Endodermal cell (in vitro differentiated cells): ENCODE measurements around the gene OPHN1. TPM values are rescaled to one million over a fixed set of nuclear protein-coding genes. Genes with fewer than 3 reads are reported as not detected.
"Not testable (repeated sequence)": the region's sequence is repeated elsewhere in the genome, so short reads cannot be mapped to it uniquely, and the experiment has no call there.

Experiments
- DNase-seq: peaks from one replicate; pipeline ENCODE4 v3.0.0-alpha.2; 2017
- H3K27ac ChIP-seq: 2 replicates; pipeline ENCODE4 v1.5.1; 2013; ENCODE audit warnings: mild to moderate bottlenecking, low read depth, low read length, moderate library complexity
- H3K27me3 ChIP-seq: 2 replicates; pipeline ENCODE4 v1.6.1; 2013; ENCODE audit warnings: mild to moderate bottlenecking, low read length, moderate library complexity; ENCODE audit not compliant: insufficient read depth, control insufficient read depth, poor library complexity, severe bottlenecking
- H3K36me3 ChIP-seq: 2 replicates; pipeline ENCODE4 v1.7.0; 2013; ENCODE audit warnings: mild to moderate bottlenecking, low read length, moderate library complexity; ENCODE audit not compliant: control insufficient read depth, insufficient read depth
- H3K4me1 ChIP-seq: one replicate; pipeline ENCODE4 v1.7.0; 2013; ENCODE audit warnings: low read length; ENCODE audit not compliant: control insufficient read depth, insufficient read depth
- H3K4me3 ChIP-seq: 2 replicates; pipeline ENCODE4 v1.5.1; 2013; ENCODE audit warnings: mild to moderate bottlenecking, low read length, moderate library complexity
- H3K9ac ChIP-seq: 2 replicates; pipeline ENCODE4 v1.6.1; 2013; ENCODE audit warnings: mild to moderate bottlenecking, low read length, moderate library complexity; ENCODE audit not compliant: poor library complexity, severe bottlenecking; ENCODE audit errors: extremely low read depth
- H3K9me3 ChIP-seq: 2 replicates; pipeline ENCODE4 v1.6.1; 2013; ENCODE audit warnings: mild to moderate bottlenecking, low read length, moderate library complexity; ENCODE audit not compliant: control insufficient read depth
- H3K27ac Mint-ChIP-seq: 2 replicates; pipeline ENCODE4 v1.8.0; 2020; ENCODE audit warnings: mixed read lengths
- H3K27me3 Mint-ChIP-seq: 2 replicates; pipeline ENCODE4 v1.8.0; 2021; ENCODE audit warnings: mild to moderate bottlenecking, mixed read lengths; ENCODE audit not compliant: insufficient read depth
- H3K36me3 Mint-ChIP-seq: 2 replicates; pipeline ENCODE4 v1.8.0; 2020; ENCODE audit warnings: low read depth, mixed read lengths
- H3K4me1 Mint-ChIP-seq: 2 replicates; pipeline ENCODE4 v1.8.0; 2020; ENCODE audit warnings: mixed read lengths
- H3K4me3 Mint-ChIP-seq: 2 replicates; pipeline ENCODE4 v1.8.0; 2020; ENCODE audit warnings: mild to moderate bottlenecking, moderate library complexity, mixed read lengths
- H3K9me3 Mint-ChIP-seq: 2 replicates; pipeline ENCODE4 v1.8.0; 2020; ENCODE audit warnings: mild to moderate bottlenecking, mixed read lengths
- CTCF ChIP-seq: fragments of 200-600 bp; sonication (generic); conservative IDR thresholded peaks from 2 replicates; pipeline ENCODE4 v1.5.0; 2021; ENCODE audit warnings: antibody characterized with exemption, mild to moderate bottlenecking
- WGBS, 2 experiments: methylation state at CpG; one replicate each; pipeline versions ENCODE4 v1.1.5 to v1.1.7; 2013; ENCODE audit warnings: missing lambda C conversion rate in 2 of 2, mixed read lengths in 1 of 2; ENCODE audit not compliant: insufficient coverage in 1 of 2, insufficient read length in 1 of 2; 5-methylcytosine and 5-hydroxymethylcytosine counted together
- total RNA-seq, 2 donors: library from RNA; stranded (reverse); fragmentation: NEBNext Ultra II Directional in 1 of 2; extraction: Animal tissue kit (Norgen Biotek cat#: 25700) in 1 of 2; gene quantifications; 2 replicates in 1 of 2; 3 replicates in 1 of 2; pipeline ENCODE4 v1.2.1, GENCODE V29; 2021

OPHN1 gene
- total RNA-seq, 2 donors from 2014 or later, result 2.9 to 5.0 TPM

- no peaks in the 10 kb centered on the region for H3K9me3 ChIP-seq
- no peaks in the 10 kb centered on the region for H3K4me1 ChIP-seq
- no peak overlapping the region for H3K27ac ChIP-seq
- no peak overlapping the region for H3K4me3 ChIP-seq
- Mint-ChIP-seq H3K4me1 (no peaks in the 10 kb centered on the region), H3K36me3 (no peaks in the 10 kb centered on the region), H3K9me3 (peaks cover 50% of the 10 kb centered on the region), H3K27ac (no peak overlapping the region), H3K4me3 (no peak overlapping the region), H3K27me3 (no peaks in the 10 kb centered on the region)
- WGBS, 2 experiments, result 80 to 94% methylated on average over 1 of the region's 1 CpG
- DNase-seq, result no peak
- H3K36me3 ChIP-seq, result no peaks in the 10 kb centered on the region
- H3K9ac ChIP-seq, result no peak overlapping the region
- no peak for TF ChIP-seq CTCF
- no peaks in the 10 kb centered on the region for H3K27me3 ChIP-seq
These were observed 353.3 kb downstream of the OPHN1 start for GRCh38 chrX:68079961-68080360.

- not testable (repeated sequence) for H3K9ac ChIP-seq, H3K4me1 Mint-ChIP-seq, H3K36me3 ChIP-seq, H3K27me3 ChIP-seq, H3K4me3 ChIP-seq, DNase-seq, H3K27me3 Mint-ChIP-seq, H3K4me1 ChIP-seq, H3K9me3 ChIP-seq, H3K36me3 Mint-ChIP-seq, H3K4me3 Mint-ChIP-seq, H3K27ac Mint-ChIP-seq, H3K27ac ChIP-seq
- H3K9me3 Mint-ChIP-seq, result peaks cover 51% of the 10 kb centered on the region
These were observed 354.5 kb downstream of the OPHN1 start for GRCh38 chrX:68078801-68079200.

- no peaks in the 10 kb centered on the region for H3K4me1 ChIP-seq
- no peaks in the 10 kb centered on the region for H3K27me3 ChIP-seq
- no peak overlapping the region for H3K9ac ChIP-seq
- H3K27me3 Mint-ChIP-seq, result no peaks in the 10 kb centered on the region
- H3K36me3 ChIP-seq, result no peaks in the 10 kb centered on the region
- no peak overlapping the region for H3K27ac Mint-ChIP-seq
- H3K27ac ChIP-seq, result no peak overlapping the region
- no peaks in the 10 kb centered on the region for H3K9me3 ChIP-seq
- DNase-seq, result no peak
- no peak overlapping the region for H3K4me3 Mint-ChIP-seq
- H3K36me3 Mint-ChIP-seq, result no peaks in the 10 kb centered on the region
- TF ChIP-seq CTCF, result no peak
- no peak overlapping the region for H3K4me3 ChIP-seq
- no peaks in the 10 kb centered on the region for H3K4me1 Mint-ChIP-seq
- peaks cover 51% of the 10 kb centered on the region for H3K9me3 Mint-ChIP-seq
These were observed 355.9 kb downstream of the OPHN1 start for GRCh38 chrX:68077378-68077777.

- Histone ChIP-seq H3K27ac (no peak overlapping the region), H3K4me3 (no peak overlapping the region), H3K36me3 (no peaks in the 10 kb centered on the region), H3K9ac (no peak overlapping the region), H3K27me3 (no peaks in the 10 kb centered on the region), H3K4me1 (no peaks in the 10 kb centered on the region), H3K9me3 (no peaks in the 10 kb centered on the region)
- Mint-ChIP-seq H3K36me3 (no peaks in the 10 kb centered on the region), H3K27me3 (no peaks in the 10 kb centered on the region), H3K27ac (no peak overlapping the region), H3K9me3 (peaks cover 38% of the 10 kb centered on the region), H3K4me1 (no peaks in the 10 kb centered on the region), H3K4me3 (no peak overlapping the region)
- no peak for DNase-seq
- no peak for TF ChIP-seq CTCF
These were observed 361.3 kb downstream of the OPHN1 start for GRCh38 chrX:68072041-68072440.

- not testable (repeated sequence) for H3K4me3 ChIP-seq, H3K9me3 ChIP-seq, H3K4me1 ChIP-seq, H3K36me3 ChIP-seq, DNase-seq, H3K4me1 Mint-ChIP-seq, H3K27ac Mint-ChIP-seq, H3K27ac ChIP-seq, H3K4me3 Mint-ChIP-seq, H3K27me3 Mint-ChIP-seq, H3K9ac ChIP-seq, H3K36me3 Mint-ChIP-seq, H3K27me3 ChIP-seq
- 69% methylated on average over 2 of the region's 2 CpGs; no CpG with 5 or more reads in 1 of the 2 experiments for WGBS, 2 experiments
- H3K9me3 Mint-ChIP-seq, result peaks cover 45% of the 10 kb centered on the region
These were observed 363.2 kb downstream of the OPHN1 start for GRCh38 chrX:68070119-68070518.
